Measurements from ENCODE around the gene UNG. TPM values are rescaled to one million over a fixed set of nuclear protein-coding genes. Genes with fewer than 3 reads are reported as not detected.

UNG gene
- total RNA-seq, 4 donors from 2014 or later: 6.7 to 29.4 (median 20.9) TPM

- Histone ChIP-seq H3K27ac (peak overlapping the region; percentile 7 to 79 (median 57)), H3K4me1 (peaks cover 0 to 3% (median under 1%) of the 10 kb centered on the region in 4 donors), H3K4me3 (no peak overlapping the region), H3K27me3 (no peaks in the 10 kb centered on the region), H3K9me3 (no peaks in the 10 kb centered on the region), H3K36me3 (peaks cover 0 to 3% (median 0%) of the 10 kb centered on the region in 4 donors)
- no peak for TF ChIP-seq CTCF (IDR thresholded peaks at IDR 0.05)
- TF ChIP-seq POLR2A (IDR thresholded peaks at IDR 0.05): no peak
- TF ChIP-seq POLR2AphosphoS5 (IDR thresholded peaks at IDR 0.05): no peak
- no peak for TF ChIP-seq EP300 (IDR thresholded peaks at IDR 0.05; ENCODE audit: low read depth)
- 53 to 71% methylated on average over 3 to 24 of the region's 24 CpGs for WGBS, 2 donors (ENCODE audit: low coverage in 1 of 2)
- intact Hi-C loops (cut with DNase I; ENCODE audit: low total_unique reads) (loop anchor here (1.0 kb wide), 1 partner anchor 32 kb away; no protein-coding TSS in a partner anchor), in situ Hi-C loops (cut with MboI; ENCODE audit: low pct_ligation_motif_present in 1 of 4, low pct_unique_long_range_greater_than_20kb in 1 of 4, low sequenced_read_pairs in 3 of 4) (no loop called here)
- DNase-seq: peak; percentile 44
Measured at GRCh38 chr12:109131154-109132050, 34.0 kb downstream of the UNG start.

- Histone ChIP-seq H3K27ac (peak overlapping the region in 3 of 4 donors; percentile 30 to 53 (median 36)), H3K4me1 (peaks cover 0 to 8% (median 0%) of the 10 kb centered on the region in 4 donors), H3K27me3 (no peaks in the 10 kb centered on the region), H3K36me3 (peaks cover 0 to 3% (median 0%) of the 10 kb centered on the region in 4 donors), H3K9me3 (no peaks in the 10 kb centered on the region), H3K4me3 (no peak overlapping the region)
- no peak for TF ChIP-seq POLR2A (IDR thresholded peaks at IDR 0.05)
- TF ChIP-seq POLR2AphosphoS5 (IDR thresholded peaks at IDR 0.05): no peak
- TF ChIP-seq CTCF (IDR thresholded peaks at IDR 0.05): peak; percentile 30 to 49 (median 41)
- TF ChIP-seq EP300 (IDR thresholded peaks at IDR 0.05; ENCODE audit: low read depth): no peak
- intact Hi-C loops (cut with DNase I; ENCODE audit: low total_unique reads): no loop called here
- WGBS, 2 donors (ENCODE audit: low coverage in 1 of 2): 43 to 51% methylated on average over 1 to 6 of the region's 6 CpGs
- no peak for DNase-seq
- in situ Hi-C loops (cut with MboI; ENCODE audit: low pct_ligation_motif_present in 1 of 4, low pct_unique_long_range_greater_than_20kb in 1 of 4, low sequenced_read_pairs in 3 of 4): no loop called here
Measured at GRCh38 chr12:109134186-109134917, 37.0 kb downstream of the UNG start.

- H3K27ac ChIP-seq: peak overlapping the region; percentile 6 to 33 (median 22)
- WGBS, 2 donors (ENCODE audit: low coverage in 1 of 2): 60 to 83% methylated on average over 2 of the region's 2 CpGs
Measured at GRCh38 chr12:109137055-109137454, 39.7 kb downstream of the UNG start.

More at GRCh38 chr12:109137055-109137454, 39.7 kb downstream of the UNG start:
- in situ Hi-C loops (cut with MboI; ENCODE audit: low pct_ligation_motif_present in 1 of 4, low pct_unique_long_range_greater_than_20kb in 1 of 4, low sequenced_read_pairs in 3 of 4) (no loop called here), intact Hi-C loops (cut with DNase I; ENCODE audit: low total_unique reads) (no loop called here)
- H3K36me3 ChIP-seq: peaks cover 0 to 6% (median 2%) of the 10 kb centered on the region in 4 donors
- no peaks in the 10 kb centered on the region for H3K27me3 ChIP-seq
- no peaks in the 10 kb centered on the region for H3K9me3 ChIP-seq
- no peak overlapping the region for H3K4me3 ChIP-seq
- TF ChIP-seq EP300 (IDR thresholded peaks at IDR 0.05; ENCODE audit: low read depth) (no peak), POLR2A (IDR thresholded peaks at IDR 0.05) (no peak), CTCF (IDR thresholded peaks at IDR 0.05) (no peak), POLR2AphosphoS5 (IDR thresholded peaks at IDR 0.05) (no peak)
- no peak for DNase-seq
- peaks cover 0 to 8% (median 0%) of the 10 kb centered on the region in 4 donors for H3K4me1 ChIP-seq
